MM.1S (cell line): Measurements from ENCODE around the gene FOXJ1.

Experiments used
- EZH2 ChIP-seq: fragments of 300-600 bp; sonication (generic); optimal IDR thresholded peaks from 2 replicates; pipeline ENCODE3; 2017; ENCODE audit warnings: low read depth, mild to moderate bottlenecking, antibody characterized with exemption, low read length, mixed read lengths
- TF ChIP-seq, protein P1 (sequence below): fragments of 300-600 bp; sonication (generic); IDR thresholded peaks from 2 replicates; pipeline ENCODE4 v1.5.1; 2016; ENCODE audit warnings: antibody characterized with exemption, low read length, mixed read lengths

DNA sequence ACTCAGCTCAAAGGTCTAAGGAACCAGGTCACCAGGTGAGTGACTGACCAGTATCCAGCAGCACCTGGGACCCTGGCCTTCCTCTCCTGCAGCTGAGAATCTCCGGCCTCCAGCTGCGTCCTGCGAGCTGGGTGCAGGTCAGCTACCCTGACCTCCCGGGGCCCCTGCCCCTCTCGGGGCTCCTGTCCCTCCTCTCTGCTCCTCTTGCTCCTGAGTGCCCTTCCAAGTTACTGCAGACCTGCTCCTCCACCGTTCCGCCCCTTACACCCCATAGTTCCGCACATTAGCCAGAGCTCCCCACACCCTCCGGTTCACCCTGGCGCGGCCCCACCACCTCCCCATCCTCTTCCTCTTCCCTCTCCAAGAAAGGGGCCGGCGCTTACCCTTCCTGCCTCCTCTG is 10.6 kb downstream of the FOXJ1 start:
- TF ChIP-seq, protein P1, sequence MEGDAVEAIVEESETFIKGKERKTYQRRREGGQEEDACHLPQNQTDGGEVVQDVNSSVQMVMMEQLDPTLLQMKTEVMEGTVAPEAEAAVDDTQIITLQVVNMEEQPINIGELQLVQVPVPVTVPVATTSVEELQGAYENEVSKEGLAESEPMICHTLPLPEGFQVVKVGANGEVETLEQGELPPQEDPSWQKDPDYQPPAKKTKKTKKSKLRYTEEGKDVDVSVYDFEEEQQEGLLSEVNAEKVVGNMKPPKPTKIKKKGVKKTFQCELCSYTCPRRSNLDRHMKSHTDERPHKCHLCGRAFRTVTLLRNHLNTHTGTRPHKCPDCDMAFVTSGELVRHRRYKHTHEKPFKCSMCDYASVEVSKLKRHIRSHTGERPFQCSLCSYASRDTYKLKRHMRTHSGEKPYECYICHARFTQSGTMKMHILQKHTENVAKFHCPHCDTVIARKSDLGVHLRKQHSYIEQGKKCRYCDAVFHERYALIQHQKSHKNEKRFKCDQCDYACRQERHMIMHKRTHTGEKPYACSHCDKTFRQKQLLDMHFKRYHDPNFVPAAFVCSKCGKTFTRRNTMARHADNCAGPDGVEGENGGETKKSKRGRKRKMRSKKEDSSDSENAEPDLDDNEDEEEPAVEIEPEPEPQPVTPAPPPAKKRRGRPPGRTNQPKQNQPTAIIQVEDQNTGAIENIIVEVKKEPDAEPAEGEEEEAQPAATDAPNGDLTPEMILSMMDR = no peak
- TF ChIP-seq EZH2 = no peak
